Measurements from ENCODE around the gene DAB2IP. TPM values are rescaled to one million over a fixed set of nuclear protein-coding genes. Genes with fewer than 3 reads are reported as not detected.

The DAB2IP gene
- total and polyA plus RNA-seq, 5 donors from 2014 or later, result not detected

DNA sequence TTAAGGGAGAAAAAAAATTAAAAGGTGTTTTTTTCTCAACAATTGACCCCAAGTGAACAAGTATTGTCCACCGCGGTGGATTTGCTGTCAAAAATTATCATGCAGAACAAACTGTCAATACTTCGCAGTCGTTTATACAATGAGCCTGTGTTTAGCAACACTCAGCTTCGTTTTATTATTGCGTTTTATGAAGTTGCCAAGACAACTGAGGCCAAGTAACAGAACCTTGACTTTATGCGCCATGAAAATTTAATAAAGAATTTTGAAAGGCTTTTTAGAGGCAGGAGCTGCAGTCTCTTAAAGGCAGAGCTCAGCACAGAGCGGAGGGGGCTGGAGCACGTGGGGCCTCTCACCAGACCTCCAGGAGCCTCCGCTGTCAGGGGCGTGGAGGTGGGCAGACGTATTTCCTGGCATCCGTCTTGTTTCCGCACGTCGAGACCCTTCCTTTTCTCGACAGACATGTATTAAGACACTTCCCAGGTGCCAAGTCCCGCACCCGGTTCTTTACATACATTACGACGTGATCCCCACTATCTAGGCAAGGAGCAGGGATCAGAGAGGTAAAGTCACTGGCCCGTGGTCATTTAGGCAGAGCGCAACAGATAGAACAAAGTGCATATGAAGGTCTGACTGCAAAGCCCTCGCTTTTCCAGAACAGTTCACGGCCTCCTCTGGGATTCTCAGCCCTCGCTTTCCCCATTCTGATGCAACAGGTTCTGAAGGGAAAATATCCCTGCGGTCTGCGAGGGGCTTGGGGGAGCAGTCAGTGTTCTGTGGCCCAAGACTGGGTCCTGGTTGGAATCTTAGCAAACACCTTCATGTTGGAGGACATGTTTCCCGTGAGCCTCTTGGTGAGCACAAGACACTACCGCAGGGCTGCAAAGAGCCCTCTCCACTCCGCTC is 164.4 kb downstream of the DAB2IP start:
- Histone ChIP-seq H3K4me1 (ENCODE audit: control insufficient read depth, insufficient read depth, low read length, poor library complexity, severe bottlenecking) (no peaks in the 10 kb centered on the region), H3K27me3 (ENCODE audit: control insufficient read depth, insufficient read depth, low read length) (no peaks in the 10 kb centered on the region), H3K4me3 (ENCODE audit: low read depth, low read length) (no peak overlapping the region), H3K36me3 (ENCODE audit: control insufficient read depth, insufficient read depth, low read length) (no peaks in the 10 kb centered on the region), H3K27ac (ENCODE audit: insufficient read depth, low read length, poor library complexity, severe bottlenecking) (no peak overlapping the region), H3K9me3 (ENCODE audit: control insufficient read depth in 2 of 2, low read length in 2 of 2) (no peaks in the 10 kb centered on the region)
- no peaks in the 10 kb centered on the region for H3K4me1 Mint-ChIP-seq
- no peak overlapping the region for H3K27ac Mint-ChIP-seq
- ATAC-seq (ENCODE audit: low read depth in 2 of 2) (no peak), DNase-seq (no peak)
- H3K36me3 Mint-ChIP-seq, result no peaks in the 10 kb centered on the region
- no peak overlapping the region for H3K4me3 Mint-ChIP-seq
- no peaks in the 10 kb centered on the region for H3K9me3 Mint-ChIP-seq
- no peaks in the 10 kb centered on the region for H3K27me3 Mint-ChIP-seq

DNA sequence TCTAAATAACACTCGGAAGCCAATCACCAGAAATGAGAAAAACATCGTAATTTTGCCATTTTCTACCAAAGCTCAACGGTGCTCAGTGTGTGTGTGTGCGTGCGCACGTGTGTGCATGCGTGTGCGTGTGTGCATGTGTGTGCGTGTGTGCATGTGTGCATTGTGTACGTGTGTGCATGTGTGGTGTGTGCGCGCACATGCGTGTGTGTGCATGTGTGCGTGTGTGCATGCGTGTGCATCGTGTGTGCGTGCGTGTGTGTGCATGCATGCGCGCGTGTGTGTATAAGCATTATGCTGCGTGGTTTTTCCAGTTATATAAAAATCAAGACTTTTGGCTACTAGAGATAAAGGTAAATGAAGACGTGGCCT is 165.0 kb downstream of the DAB2IP start:
- no peak for ATAC-seq (ENCODE audit: low read depth in 2 of 2)
- DNase-seq, result no peak
- H3K4me3 ChIP-seq (ENCODE audit: low read depth, low read length), result no peak overlapping the region
- H3K27me3 ChIP-seq (ENCODE audit: control insufficient read depth, insufficient read depth, low read length), result no peaks in the 10 kb centered on the region
- Mint-ChIP-seq H3K9me3 (no peaks in the 10 kb centered on the region), H3K36me3 (no peaks in the 10 kb centered on the region), H3K27me3 (no peaks in the 10 kb centered on the region), H3K4me1 (no peaks in the 10 kb centered on the region), H3K4me3 (no peak overlapping the region), H3K27ac (no peak overlapping the region)
- no peaks in the 10 kb centered on the region for H3K4me1 ChIP-seq (ENCODE audit: control insufficient read depth, insufficient read depth, low read length, poor library complexity, severe bottlenecking)
- H3K27ac ChIP-seq (ENCODE audit: insufficient read depth, low read length, poor library complexity, severe bottlenecking), result no peak overlapping the region
- no peaks in the 10 kb centered on the region for H3K9me3 ChIP-seq (ENCODE audit: control insufficient read depth in 2 of 2, low read length in 2 of 2)
- H3K36me3 ChIP-seq (ENCODE audit: control insufficient read depth, insufficient read depth, low read length), result no peaks in the 10 kb centered on the region

DNA sequence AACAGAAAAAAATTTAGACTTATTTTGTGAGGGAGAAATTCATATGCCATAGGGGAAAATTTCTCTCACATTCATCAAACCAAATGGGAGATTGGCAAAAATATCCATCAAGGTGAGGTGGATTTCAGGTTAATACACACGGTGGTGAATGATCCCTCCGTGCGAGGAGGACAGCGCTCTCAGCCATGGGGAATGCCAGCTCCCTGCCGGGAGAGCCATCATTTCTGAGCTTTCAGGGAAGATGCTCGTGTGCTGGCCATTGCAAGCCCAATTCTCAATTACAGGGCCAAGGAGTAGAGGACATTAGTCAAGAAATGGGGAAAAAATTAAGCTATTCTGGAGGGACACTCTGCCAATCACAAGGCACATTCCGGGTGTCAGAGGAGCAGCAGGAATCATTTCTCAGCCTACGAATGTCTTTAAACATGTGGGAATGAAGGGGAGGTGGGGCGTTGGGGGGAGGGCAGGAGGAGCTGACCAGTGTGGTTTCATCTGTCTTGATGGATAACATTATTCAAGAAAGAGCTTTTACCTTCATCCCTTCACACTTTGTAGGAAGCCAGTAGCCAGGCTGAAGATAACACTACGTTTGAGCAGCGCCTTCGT is 165.5 kb downstream of the DAB2IP start:
- Mint-ChIP-seq H3K27me3 (no peaks in the 10 kb centered on the region), H3K36me3 (no peaks in the 10 kb centered on the region), H3K27ac (no peak overlapping the region), H3K4me3 (no peak overlapping the region), H3K9me3 (no peaks in the 10 kb centered on the region), H3K4me1 (no peaks in the 10 kb centered on the region)
- no peak overlapping the region for H3K4me3 ChIP-seq (ENCODE audit: low read depth, low read length)
- ATAC-seq (ENCODE audit: low read depth in 2 of 2) (no peak), DNase-seq (no peak)
- no peaks in the 10 kb centered on the region for H3K4me1 ChIP-seq (ENCODE audit: control insufficient read depth, insufficient read depth, low read length, poor library complexity, severe bottlenecking)
- no peaks in the 10 kb centered on the region for H3K36me3 ChIP-seq (ENCODE audit: control insufficient read depth, insufficient read depth, low read length)
- no peaks in the 10 kb centered on the region for H3K9me3 ChIP-seq (ENCODE audit: control insufficient read depth in 2 of 2, low read length in 2 of 2)
- H3K27ac ChIP-seq (ENCODE audit: insufficient read depth, low read length, poor library complexity, severe bottlenecking), result no peak overlapping the region
- no peaks in the 10 kb centered on the region for H3K27me3 ChIP-seq (ENCODE audit: control insufficient read depth, insufficient read depth, low read length)

DNA sequence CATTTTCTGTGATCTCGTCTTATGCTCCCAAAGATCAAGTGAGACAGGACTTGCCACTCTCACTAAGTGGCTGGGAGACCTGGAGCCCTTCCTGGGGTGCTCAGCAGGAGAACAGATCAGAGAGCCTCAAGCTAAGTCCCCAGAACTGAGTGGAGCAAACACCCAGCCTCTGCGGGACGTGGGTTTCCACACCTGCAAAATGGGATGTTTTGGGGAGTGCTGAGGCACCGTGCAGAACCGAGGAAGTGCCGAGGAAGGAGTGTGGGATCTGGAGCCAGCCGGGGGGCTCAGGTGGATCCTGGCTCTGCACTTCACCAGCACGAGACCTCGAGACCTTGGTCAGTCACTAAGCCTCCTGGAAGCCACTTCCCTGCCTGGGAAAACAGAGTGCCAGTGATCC is 166.0 kb downstream of the DAB2IP start:
- no peak overlapping the region for H3K4me3 ChIP-seq (ENCODE audit: low read depth, low read length)
- DNase-seq (no peak), ATAC-seq (ENCODE audit: low read depth in 2 of 2) (no peak)
- Mint-ChIP-seq H3K4me3 (no peak overlapping the region), H3K36me3 (no peaks in the 10 kb centered on the region), H3K9me3 (no peaks in the 10 kb centered on the region), H3K27ac (no peak overlapping the region), H3K4me1 (no peaks in the 10 kb centered on the region), H3K27me3 (no peaks in the 10 kb centered on the region)
- no peaks in the 10 kb centered on the region for H3K27me3 ChIP-seq (ENCODE audit: control insufficient read depth, insufficient read depth, low read length)
- H3K4me1 ChIP-seq (ENCODE audit: control insufficient read depth, insufficient read depth, low read length, poor library complexity, severe bottlenecking), result no peaks in the 10 kb centered on the region
- no peaks in the 10 kb centered on the region for H3K9me3 ChIP-seq (ENCODE audit: control insufficient read depth in 2 of 2, low read length in 2 of 2)
- H3K27ac ChIP-seq (ENCODE audit: insufficient read depth, low read length, poor library complexity, severe bottlenecking), result no peak overlapping the region
- H3K36me3 ChIP-seq (ENCODE audit: control insufficient read depth, insufficient read depth, low read length), result no peaks in the 10 kb centered on the region

DNA sequence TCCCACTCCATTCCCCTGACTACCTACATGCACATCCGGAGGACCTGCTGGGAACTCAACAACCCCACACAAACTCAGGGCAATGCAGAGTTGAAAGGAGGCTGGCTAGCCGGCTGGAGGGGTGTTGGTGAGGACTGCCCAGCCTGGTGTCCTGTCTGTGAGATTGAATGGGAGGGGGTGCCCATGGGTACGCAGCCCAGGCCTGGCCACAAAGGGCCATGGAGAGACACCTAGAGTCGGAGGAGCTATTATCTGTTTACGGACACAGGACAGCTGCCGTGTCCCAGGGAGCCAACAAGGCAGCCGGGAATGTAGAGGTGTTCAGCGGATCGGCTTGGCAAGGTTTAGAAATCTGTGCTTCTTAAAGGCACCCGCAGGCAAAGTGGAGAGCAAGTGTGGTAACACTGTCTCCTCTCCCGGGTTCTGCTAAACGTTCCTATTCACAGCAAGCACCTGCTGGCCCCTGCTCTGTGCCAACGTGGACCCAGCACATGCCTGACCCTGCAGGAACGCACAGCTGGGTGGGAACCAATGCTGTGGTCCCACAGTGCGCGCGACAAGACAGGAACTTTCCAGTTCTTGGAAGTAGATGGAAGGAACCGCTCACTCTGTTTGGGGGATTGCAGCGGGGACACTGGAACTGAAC is 166.7 kb downstream of the DAB2IP start:
- no peaks in the 10 kb centered on the region for H3K4me1 ChIP-seq (ENCODE audit: control insufficient read depth, insufficient read depth, low read length, poor library complexity, severe bottlenecking)
- ATAC-seq (ENCODE audit: low read depth in 2 of 2) (no peak), DNase-seq (no peak)
- no peaks in the 10 kb centered on the region for H3K27me3 ChIP-seq (ENCODE audit: control insufficient read depth, insufficient read depth, low read length)
- Mint-ChIP-seq H3K4me3 (no peak overlapping the region), H3K36me3 (no peaks in the 10 kb centered on the region), H3K9me3 (no peaks in the 10 kb centered on the region), H3K27ac (no peak overlapping the region), H3K27me3 (no peaks in the 10 kb centered on the region), H3K4me1 (no peaks in the 10 kb centered on the region)
- H3K9me3 ChIP-seq (ENCODE audit: control insufficient read depth in 2 of 2, low read length in 2 of 2), result no peaks in the 10 kb centered on the region
- H3K4me3 ChIP-seq (ENCODE audit: low read depth, low read length), result no peak overlapping the region
- H3K27ac ChIP-seq (ENCODE audit: insufficient read depth, low read length, poor library complexity, severe bottlenecking), result no peak overlapping the region
- no peaks in the 10 kb centered on the region for H3K36me3 ChIP-seq (ENCODE audit: control insufficient read depth, insufficient read depth, low read length)

DNA sequence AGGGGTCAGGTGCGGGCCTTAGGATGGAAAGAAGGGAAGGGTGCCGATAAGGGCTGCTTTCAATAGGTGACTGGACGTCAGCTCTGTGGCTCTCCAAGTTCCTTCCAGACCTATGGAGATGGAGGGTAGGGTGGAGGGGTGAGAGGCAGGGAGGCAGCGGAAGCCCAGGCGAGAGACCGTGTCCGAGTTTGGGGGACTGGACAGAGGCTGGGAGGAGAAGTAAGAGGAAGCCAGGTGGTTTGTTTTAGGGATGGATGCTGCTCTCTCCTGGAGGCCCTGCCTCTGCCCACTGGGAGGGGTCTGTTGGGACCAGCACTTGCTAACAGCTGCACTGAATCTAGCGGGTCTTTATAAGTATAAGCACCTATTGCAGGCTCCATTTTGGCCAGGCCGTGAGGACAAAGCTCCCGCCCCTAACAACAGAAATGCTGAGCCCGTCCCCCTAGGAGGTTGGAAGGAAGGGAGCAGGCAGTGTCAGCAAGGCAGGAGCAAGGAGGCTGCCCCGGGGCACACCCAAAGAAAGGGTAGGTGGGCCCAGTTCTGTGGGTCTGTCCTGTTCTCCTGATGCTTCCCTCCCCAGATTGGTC is 167.5 kb downstream of the DAB2IP start:
- no peak overlapping the region for H3K27ac ChIP-seq (ENCODE audit: insufficient read depth, low read length, poor library complexity, severe bottlenecking)
- H3K27me3 Mint-ChIP-seq, result peaks cover 1% of the 10 kb centered on the region
- no peaks in the 10 kb centered on the region for H3K36me3 Mint-ChIP-seq
- no peaks in the 10 kb centered on the region for H3K4me1 Mint-ChIP-seq
- no peaks in the 10 kb centered on the region for H3K4me1 ChIP-seq (ENCODE audit: control insufficient read depth, insufficient read depth, low read length, poor library complexity, severe bottlenecking)
- no peaks in the 10 kb centered on the region for H3K36me3 ChIP-seq (ENCODE audit: control insufficient read depth, insufficient read depth, low read length)
- ATAC-seq (ENCODE audit: low read depth in 2 of 2) (no peak), DNase-seq (no peak)
- no peaks in the 10 kb centered on the region for H3K9me3 Mint-ChIP-seq
- H3K4me3 ChIP-seq (ENCODE audit: low read depth, low read length), result no peak overlapping the region
- H3K9me3 ChIP-seq (ENCODE audit: control insufficient read depth in 2 of 2, low read length in 2 of 2), result no peaks in the 10 kb centered on the region
- H3K27me3 ChIP-seq (ENCODE audit: control insufficient read depth, insufficient read depth, low read length), result no peaks in the 10 kb centered on the region
- H3K4me3 Mint-ChIP-seq, result no peak overlapping the region
- no peak overlapping the region for H3K27ac Mint-ChIP-seq

DNA sequence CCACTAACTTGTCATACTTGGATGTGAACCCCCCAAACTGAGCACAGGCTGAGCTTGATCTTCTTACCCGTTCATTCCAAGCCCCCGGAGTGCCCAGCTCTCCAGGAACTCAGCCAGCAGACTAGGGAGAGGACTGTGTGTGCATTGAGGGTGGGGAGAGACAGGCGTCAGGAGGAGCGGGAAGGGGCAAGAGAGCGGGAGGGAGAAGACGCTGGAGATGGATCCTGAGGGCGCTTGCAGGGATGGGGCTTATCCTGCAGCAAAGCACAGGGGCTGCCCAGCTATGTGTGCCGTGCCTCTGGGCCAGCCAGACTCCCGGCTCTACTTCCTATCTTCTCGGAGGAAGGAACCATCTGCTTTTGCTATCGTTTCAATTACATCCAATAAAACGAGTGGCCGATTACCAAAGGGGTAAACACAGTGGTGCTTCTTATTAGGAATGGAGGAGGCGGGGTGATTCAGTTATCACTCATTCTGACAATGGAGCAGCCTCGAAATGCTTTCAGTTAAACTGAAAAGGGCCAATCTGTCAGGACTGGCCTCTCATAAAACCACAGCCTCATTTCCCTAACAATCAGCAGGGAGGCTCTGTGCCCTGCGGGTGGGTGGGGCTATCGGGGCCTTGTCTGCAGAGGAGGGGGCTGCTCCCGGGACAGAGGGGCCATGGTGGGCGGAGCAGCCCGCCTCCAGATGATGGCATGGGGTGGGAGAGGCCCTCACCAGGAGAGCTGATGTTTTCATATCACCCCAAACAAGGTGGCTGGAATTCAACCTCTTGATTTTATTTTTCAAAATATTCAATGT is 168.2 kb downstream of the DAB2IP start:
- ATAC-seq (ENCODE audit: low read depth in 2 of 2) (no peak), DNase-seq (no peak)
- H3K27ac ChIP-seq (ENCODE audit: insufficient read depth, low read length, poor library complexity, severe bottlenecking), result no peak overlapping the region
- H3K4me3 Mint-ChIP-seq, result no peak overlapping the region
- peaks cover 5% of the 10 kb centered on the region for H3K27me3 Mint-ChIP-seq
- H3K36me3 ChIP-seq (ENCODE audit: control insufficient read depth, insufficient read depth, low read length), result no peaks in the 10 kb centered on the region
- H3K4me1 Mint-ChIP-seq, result no peaks in the 10 kb centered on the region
- no peaks in the 10 kb centered on the region for H3K9me3 ChIP-seq (ENCODE audit: control insufficient read depth in 2 of 2, low read length in 2 of 2)
- no peaks in the 10 kb centered on the region for H3K27me3 ChIP-seq (ENCODE audit: control insufficient read depth, insufficient read depth, low read length)
- H3K4me3 ChIP-seq (ENCODE audit: low read depth, low read length), result no peak overlapping the region
- H3K4me1 ChIP-seq (ENCODE audit: control insufficient read depth, insufficient read depth, low read length, poor library complexity, severe bottlenecking), result no peaks in the 10 kb centered on the region
- no peaks in the 10 kb centered on the region for H3K36me3 Mint-ChIP-seq
- H3K9me3 Mint-ChIP-seq, result no peaks in the 10 kb centered on the region
- H3K27ac Mint-ChIP-seq, result no peak overlapping the region

Data from CD4-positive, CD25-positive, alpha-beta regulatory T cell (primary cell).